Osteocyte (in vitro differentiated cells): ENCODE results near the gene DTD1. TPM values are rescaled to one million over a fixed set of nuclear protein-coding genes. Genes with fewer than 3 reads are reported as not detected.

Experiments
- DNase-seq: peaks from one replicate; pipeline ENCODE4 v3.0.0; 2021; ENCODE audit warnings: mixed read lengths; ENCODE audit not compliant: unreplicated experiment; ENCODE audit errors: extremely low spot score
- H3K27ac Mint-ChIP-seq: one replicate; pipeline ENCODE4 v1.8.0; 2021; ENCODE audit warnings: mild to moderate bottlenecking, mixed read lengths; ENCODE audit not compliant: unreplicated experiment
- H3K27me3 Mint-ChIP-seq: one replicate; pipeline ENCODE4 v1.8.0; 2021; ENCODE audit warnings: mixed read lengths; ENCODE audit not compliant: unreplicated experiment
- H3K36me3 Mint-ChIP-seq: one replicate; pipeline ENCODE4 v1.8.0; 2021; ENCODE audit warnings: mixed read lengths; ENCODE audit not compliant: unreplicated experiment
- H3K4me1 Mint-ChIP-seq: one replicate; pipeline ENCODE4 v1.8.0; 2021; ENCODE audit warnings: mixed read lengths; ENCODE audit not compliant: unreplicated experiment
- H3K4me3 Mint-ChIP-seq: one replicate; pipeline ENCODE4 v1.8.0; 2021; ENCODE audit warnings: mild to moderate bottlenecking, moderate library complexity, mixed read lengths; ENCODE audit not compliant: unreplicated experiment
- H3K9me3 Mint-ChIP-seq: one replicate; pipeline ENCODE4 v1.8.0; 2021; ENCODE audit warnings: mixed read lengths; ENCODE audit not compliant: unreplicated experiment
- CTCF ChIP-seq: fragments of 200-600 bp; sonication (generic); IDR thresholded peaks from 2 replicates; pipeline ENCODE4 v1.5.0; 2021; ENCODE audit warnings: antibody characterized with exemption, mild to moderate bottlenecking, moderate library complexity
- total RNA-seq: library from RNA; stranded (reverse); gene quantifications from 2 replicates; pipeline ENCODE4 v1.2.1, GENCODE V29; 2021

DTD1 gene
- total RNA-seq, 1 donor from 2014 or later: 26.2 TPM

GRCh38 chr20:18624948-18625347 is 37.1 kb downstream of the DTD1 start:
- Mint-ChIP-seq H3K4me3 (no peak overlapping the region), H3K36me3 (no peaks in the 10 kb centered on the region), H3K27ac (no peak overlapping the region), H3K4me1 (no peaks in the 10 kb centered on the region), H3K9me3 (no peaks in the 10 kb centered on the region), H3K27me3 (no peaks in the 10 kb centered on the region)
- DNase-seq: no peak
- TF ChIP-seq CTCF: no peak

GRCh38 chr20:18625907-18626655 is 38.2 kb downstream of the DTD1 start:
- no peak overlapping the region for H3K4me3 Mint-ChIP-seq

GRCh38 chr20:18628330-18628920 is 40.6 kb downstream of the DTD1 start:
- Mint-ChIP-seq H3K4me3 (no peak overlapping the region), H3K36me3 (peaks cover 4% of the 10 kb centered on the region), H3K4me1 (peaks cover 4% of the 10 kb centered on the region), H3K27me3 (no peaks in the 10 kb centered on the region), H3K27ac (no peak overlapping the region), H3K9me3 (no peaks in the 10 kb centered on the region)
- DNase-seq: no peak
- TF ChIP-seq CTCF: peak; percentile 60

More at GRCh38 chr20:18625907-18626655, 38.2 kb downstream of the DTD1 start:
- H3K36me3 Mint-ChIP-seq: no peaks in the 10 kb centered on the region
- H3K27ac Mint-ChIP-seq: no peak overlapping the region
- H3K27me3 Mint-ChIP-seq: no peaks in the 10 kb centered on the region
- TF ChIP-seq CTCF: no peak
- DNase-seq: no peak
- H3K9me3 Mint-ChIP-seq: no peaks in the 10 kb centered on the region
- no peaks in the 10 kb centered on the region for H3K4me1 Mint-ChIP-seq

- Mint-ChIP-seq H3K36me3 (peaks cover 4% of the 10 kb centered on the region), H3K4me3 (no peak overlapping the region), H3K9me3 (no peaks in the 10 kb centered on the region), H3K4me1 (peaks cover 4% of the 10 kb centered on the region), H3K27ac (no peak overlapping the region), H3K27me3 (no peaks in the 10 kb centered on the region)
- peak; percentile 100 for TF ChIP-seq CTCF
- DNase-seq: peak; percentile 88
These were observed 44.4 kb downstream of the DTD1 start for GRCh38 chr20:18632196-18632789.

GRCh38 chr20:18633411-18633810 is 45.6 kb downstream of the DTD1 start:
- no peak overlapping the region for H3K27ac Mint-ChIP-seq
- H3K9me3 Mint-ChIP-seq: no peaks in the 10 kb centered on the region
- no peak overlapping the region for H3K4me3 Mint-ChIP-seq
- peaks cover 4% of the 10 kb centered on the region for H3K36me3 Mint-ChIP-seq
- no peak for DNase-seq
- H3K4me1 Mint-ChIP-seq: peaks cover 7% of the 10 kb centered on the region
- H3K27me3 Mint-ChIP-seq: no peaks in the 10 kb centered on the region
- no peak for TF ChIP-seq CTCF
